Body of pancreas (tissue), 4 donors: Measurements from ENCODE around the gene PDE4D.

Source experiments
- CTCF ChIP-seq, 7 experiments: fragments of 450-650 bp in 4 of 7; fragments of 200-600 bp in 3 of 7; sonication (generic) in 3 of 7; IDR thresholded peaks; one replicate each; pipeline ENCODE4 v1.5.1; 2016 to 2019; ENCODE audit warnings: antibody characterized with exemption in 7 of 7
- POLR2A ChIP-seq, 3 donors: fragments of 450-650 bp; IDR thresholded peaks; one replicate each; pipeline ENCODE4 v1.6.1; 2016; ENCODE audit warnings: antibody characterized with exemption in 3 of 3, mild to moderate bottlenecking in 2 of 3

- TF ChIP-seq POLR2A (IDR thresholded peaks at IDR 0.05) = no peak
- no peak for TF ChIP-seq CTCF (IDR thresholded peaks at IDR 0.05)
These were observed 44.1 kb upstream of the PDE4D start for GRCh38 chr5:59937633-59938032.
